Sigmoid colon (tissue), 4 donors: ENCODE measurements around the gene LNX2.

Experiments used
- POLR2AphosphoS5 ChIP-seq, 4 donors: sonication (generic); formaldehyde crosslinking; IDR thresholded peaks; one replicate each; pipeline ENCODE4 v1.6.1; 2017; ENCODE audit warnings: antibody characterized with exemption in 4 of 4
- TF ChIP-seq, protein P1 (sequence below), 4 experiments: fragments of 450-650 bp in 3 of 4; fragments of 200-600 bp in 1 of 4; IDR thresholded peaks; one replicate each; pipeline ENCODE4 v1.5.1; 2016 to 2019; ENCODE audit warnings: antibody characterized with exemption in 4 of 4, mild to moderate bottlenecking in 3 of 4, moderate library complexity in 2 of 4

DNA sequence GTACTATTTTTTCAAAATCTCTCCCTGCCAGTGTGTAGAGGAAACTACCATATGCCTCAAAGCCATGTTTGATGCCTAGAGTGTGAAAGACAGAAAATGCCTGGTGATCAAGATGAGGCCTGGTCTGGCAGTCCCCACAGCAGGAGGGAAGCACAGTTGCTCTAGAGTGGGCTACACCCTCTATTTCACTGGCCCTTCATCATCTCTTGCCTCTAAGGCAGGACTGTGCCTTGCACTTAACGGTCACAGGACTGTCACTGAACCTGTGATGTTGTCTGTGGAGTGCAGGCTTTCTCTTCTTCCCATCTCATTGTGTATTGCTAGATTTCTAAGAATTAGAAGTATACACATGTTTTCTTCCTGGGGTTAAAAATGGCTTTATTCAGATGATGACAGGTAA is 17.7 kb upstream of the LNX2 start:
- no peak for TF ChIP-seq POLR2AphosphoS5 (IDR thresholded peaks at IDR 0.05)
- TF ChIP-seq, protein P1, sequence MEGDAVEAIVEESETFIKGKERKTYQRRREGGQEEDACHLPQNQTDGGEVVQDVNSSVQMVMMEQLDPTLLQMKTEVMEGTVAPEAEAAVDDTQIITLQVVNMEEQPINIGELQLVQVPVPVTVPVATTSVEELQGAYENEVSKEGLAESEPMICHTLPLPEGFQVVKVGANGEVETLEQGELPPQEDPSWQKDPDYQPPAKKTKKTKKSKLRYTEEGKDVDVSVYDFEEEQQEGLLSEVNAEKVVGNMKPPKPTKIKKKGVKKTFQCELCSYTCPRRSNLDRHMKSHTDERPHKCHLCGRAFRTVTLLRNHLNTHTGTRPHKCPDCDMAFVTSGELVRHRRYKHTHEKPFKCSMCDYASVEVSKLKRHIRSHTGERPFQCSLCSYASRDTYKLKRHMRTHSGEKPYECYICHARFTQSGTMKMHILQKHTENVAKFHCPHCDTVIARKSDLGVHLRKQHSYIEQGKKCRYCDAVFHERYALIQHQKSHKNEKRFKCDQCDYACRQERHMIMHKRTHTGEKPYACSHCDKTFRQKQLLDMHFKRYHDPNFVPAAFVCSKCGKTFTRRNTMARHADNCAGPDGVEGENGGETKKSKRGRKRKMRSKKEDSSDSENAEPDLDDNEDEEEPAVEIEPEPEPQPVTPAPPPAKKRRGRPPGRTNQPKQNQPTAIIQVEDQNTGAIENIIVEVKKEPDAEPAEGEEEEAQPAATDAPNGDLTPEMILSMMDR (IDR thresholded peaks at IDR 0.05) = no peak
